ENCODE measurements around the gene ZFPM1.
"Not testable (repeated sequence)": the region's sequence is repeated elsewhere in the genome, so short reads cannot be mapped to it uniquely, and the experiment has no call there.

ZFPM1 gene

GRCh38 chr16:88453217-88453531 is at the start of gene ZFPM1:
TSS of gene ZFPM1 (plus strand) at chr16:88453280. CDS start at chr16:88453639, 359 bp downstream.
- no peak for DNase-seq
- in situ Hi-C loops (cut with MboI; ENCODE audit: low pct_unique_long_range_greater_than_20kb, low sequenced_read_pairs) = no loop called here

DNA sequence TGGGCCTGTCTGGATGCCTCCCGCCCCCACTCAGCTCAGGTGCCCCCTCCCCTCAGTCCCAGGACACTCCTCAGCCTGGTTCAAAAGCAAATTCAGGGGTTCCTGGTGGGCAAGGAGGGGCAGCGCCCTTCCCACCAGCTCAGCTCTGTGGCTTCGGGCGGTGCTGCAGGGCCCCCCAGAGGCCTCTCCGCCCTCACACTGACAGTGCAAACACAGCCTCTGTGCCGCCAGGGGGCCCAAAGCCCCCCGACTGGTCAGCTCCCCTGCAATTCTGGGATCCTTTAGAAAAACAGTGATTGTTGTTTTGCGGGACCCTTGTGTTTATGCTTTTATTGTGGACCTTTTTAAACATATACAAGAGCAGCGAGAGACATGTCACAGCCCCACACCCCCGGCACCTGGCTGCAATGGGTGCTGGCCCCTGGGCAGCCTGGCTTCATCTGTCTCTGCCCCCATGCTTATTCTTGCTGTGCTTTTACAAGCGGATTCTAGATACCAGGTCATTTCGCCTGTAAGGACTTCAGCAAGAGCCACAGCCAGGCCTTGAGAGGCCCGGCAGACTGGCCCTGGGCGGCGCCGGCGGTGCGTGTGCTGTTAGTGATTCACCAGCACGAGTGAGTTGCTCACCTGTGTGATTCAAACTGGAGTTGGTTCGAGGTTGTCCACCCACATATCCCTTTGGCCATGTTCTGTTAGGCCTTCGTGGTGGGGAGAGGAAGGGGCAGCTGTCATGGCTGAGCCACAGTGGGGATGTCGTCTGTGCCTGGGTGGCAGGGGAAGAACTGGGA is 49.1 kb upstream of the ZFPM1 start:
- in situ Hi-C loops (cut with MboI; ENCODE audit: low pct_unique_long_range_greater_than_20kb, low sequenced_read_pairs) = no loop called here
- no peak for DNase-seq

- in situ Hi-C loops (cut with MboI; ENCODE audit: low pct_unique_long_range_greater_than_20kb, low sequenced_read_pairs) = no loop called here
- no peak for DNase-seq
These were observed 48.3 kb upstream of the ZFPM1 start for GRCh38 chr16:88404769-88405168.

- no peak for DNase-seq
- in situ Hi-C loops (cut with MboI; ENCODE audit: low pct_unique_long_range_greater_than_20kb, low sequenced_read_pairs) = no loop called here
These were observed 47.6 kb upstream of the ZFPM1 start for GRCh38 chr16:88405216-88406060.

DNA sequence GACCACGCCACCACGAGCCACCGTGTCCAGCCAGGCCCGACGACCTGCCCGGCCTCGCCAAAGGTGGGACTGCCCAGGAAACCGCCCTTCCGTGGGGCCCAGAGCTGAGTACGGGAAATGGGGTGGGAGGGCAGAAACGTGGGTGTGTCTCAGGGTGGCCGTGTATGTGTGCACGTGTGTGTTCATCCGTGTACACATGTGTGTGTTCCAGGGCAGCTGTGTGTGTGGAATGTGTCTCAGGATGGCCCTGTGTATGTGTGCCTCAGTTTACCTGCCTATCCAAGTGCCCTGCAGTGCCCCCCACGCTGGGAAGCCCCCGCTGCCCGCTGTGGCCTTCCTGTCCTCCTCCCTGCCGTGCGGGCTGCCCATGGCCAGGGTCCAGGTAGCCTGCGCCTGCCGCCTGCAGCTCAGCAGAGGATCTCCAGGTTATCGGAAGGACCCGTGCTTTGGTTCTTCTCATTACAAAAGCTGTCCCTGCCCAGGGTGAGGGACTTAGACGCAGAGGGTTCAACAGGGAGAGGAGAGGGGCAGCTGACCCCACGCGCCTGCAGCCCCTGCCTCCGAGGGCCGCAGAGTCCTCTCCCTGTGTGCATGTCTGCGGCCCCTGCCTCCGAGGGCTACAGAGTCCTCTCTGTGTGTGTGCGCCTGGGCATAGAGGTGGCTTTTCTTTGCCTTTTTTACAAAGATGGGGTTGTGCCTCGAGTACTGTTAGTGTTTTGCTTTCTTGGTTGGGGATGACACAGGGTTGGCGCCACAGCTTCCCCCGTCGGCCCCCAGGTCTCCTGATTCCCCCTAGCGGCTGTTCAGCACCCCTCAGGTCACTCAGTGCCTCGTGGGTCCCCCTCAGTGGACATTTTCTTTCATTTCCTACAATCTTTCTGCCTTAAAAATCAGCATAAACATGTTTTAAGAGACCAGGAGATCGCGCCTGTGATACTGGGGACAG is 46.7 kb upstream of the ZFPM1 start:
- in situ Hi-C loops (cut with MboI; ENCODE audit: low pct_unique_long_range_greater_than_20kb, low sequenced_read_pairs) = no loop called here
- DNase-seq = no peak

DNA sequence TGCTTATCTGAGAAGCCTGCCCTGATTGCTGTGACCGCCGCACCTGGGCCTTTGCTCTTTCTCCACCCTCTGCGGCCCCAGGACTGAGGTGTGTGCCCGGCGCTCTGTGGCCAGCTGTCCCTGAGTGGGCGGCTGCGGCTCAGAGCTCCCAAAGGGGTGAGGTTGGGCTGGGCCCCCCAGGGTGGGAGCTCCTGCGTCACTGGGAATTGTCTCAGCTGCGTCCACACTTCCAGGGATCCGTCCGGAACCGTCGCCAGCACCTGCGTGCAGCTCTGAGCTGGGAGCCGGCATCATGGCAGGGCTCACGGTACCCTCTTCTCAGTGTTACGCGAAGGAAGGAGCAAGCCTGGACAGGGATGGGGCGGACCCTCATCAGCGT is 46.0 kb upstream of the ZFPM1 start:
- in situ Hi-C loops (cut with MboI; ENCODE audit: low pct_unique_long_range_greater_than_20kb, low sequenced_read_pairs) = no loop called here

GRCh38 chr16:88407807-88408206 is 45.3 kb upstream of the ZFPM1 start:
- in situ Hi-C loops (cut with MboI; ENCODE audit: low pct_unique_long_range_greater_than_20kb, low sequenced_read_pairs) = no loop called here
- peak; percentile 58 for DNase-seq

More for the DNA sequence above, 46.0 kb upstream of the ZFPM1 start:
- DNase-seq = no peak

DNA sequence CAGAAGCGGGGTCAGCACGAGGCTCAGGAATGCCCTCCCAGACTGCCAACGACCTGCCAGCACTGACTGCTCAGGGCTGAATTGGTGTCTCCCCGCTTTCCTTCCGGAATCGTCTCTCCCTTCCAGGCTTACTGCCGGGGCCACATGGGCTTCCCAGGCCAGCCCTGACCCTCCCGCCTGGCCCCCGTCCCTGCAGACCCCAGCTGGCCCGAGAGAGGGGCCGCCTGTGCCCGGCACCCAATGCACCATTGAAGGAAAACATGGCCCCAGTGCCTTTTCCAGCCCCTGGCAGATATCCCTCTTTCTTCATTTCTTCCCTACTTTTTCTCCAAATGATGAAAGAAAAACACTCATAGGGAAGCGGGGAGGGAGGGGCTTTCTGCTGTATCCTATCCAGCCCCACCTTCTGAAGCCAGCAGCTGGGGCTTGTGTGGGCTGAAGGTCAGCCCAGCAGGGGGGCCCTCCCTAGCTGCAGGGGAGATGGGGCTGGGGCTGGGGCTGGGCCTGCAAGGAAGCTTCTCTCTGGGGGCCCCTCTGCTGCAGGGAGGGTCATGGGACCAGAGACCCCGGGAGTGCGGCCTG is 44.4 kb upstream of the ZFPM1 start:
- in situ Hi-C loops (cut with MboI; ENCODE audit: low pct_unique_long_range_greater_than_20kb, low sequenced_read_pairs) = no loop called here

GRCh38 chr16:88409296-88410065 is 43.6 kb upstream of the ZFPM1 start:
- in situ Hi-C loops (cut with MboI; ENCODE audit: low pct_unique_long_range_greater_than_20kb, low sequenced_read_pairs) = no loop called here
- no peak for DNase-seq

More for the DNA sequence above, 44.4 kb upstream of the ZFPM1 start:
- no peak for DNase-seq

DNA sequence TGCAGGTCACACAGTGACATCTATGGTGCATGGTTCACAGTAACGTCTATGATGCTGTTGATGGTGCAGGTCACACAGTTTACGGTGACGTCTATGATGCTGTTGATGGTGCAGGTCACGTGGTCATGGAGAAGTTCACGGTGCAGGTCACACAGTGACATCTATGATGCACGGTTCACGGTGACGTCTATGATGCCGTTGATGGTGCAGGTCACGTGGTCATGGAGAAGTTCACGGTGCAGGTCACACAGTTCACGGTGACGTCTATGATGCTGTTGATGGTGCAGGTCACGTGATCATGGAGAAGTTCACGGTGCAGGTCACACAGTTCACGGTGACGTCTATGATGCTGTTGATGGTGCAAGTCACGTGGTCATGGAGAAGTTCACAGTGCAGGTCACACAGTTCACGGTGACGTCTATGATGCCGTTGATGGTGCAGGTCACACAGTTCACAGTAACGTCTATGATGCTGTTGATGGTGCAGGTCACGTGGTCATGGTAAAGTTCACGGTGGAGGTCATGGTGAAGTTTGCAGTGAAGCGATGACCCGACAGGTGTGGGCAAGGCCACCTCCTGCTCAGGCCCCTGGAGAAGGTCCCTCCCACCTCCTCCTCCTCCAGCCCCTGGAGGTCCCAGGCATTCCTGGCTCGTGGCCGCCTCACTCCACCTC is 42.6 kb upstream of the ZFPM1 start:
- DNase-seq; in situ Hi-C loops (cut with MboI; ENCODE audit: low pct_unique_long_range_greater_than_20kb, low sequenced_read_pairs): not testable (repeated sequence)

- in situ Hi-C loops (cut with MboI; ENCODE audit: low pct_unique_long_range_greater_than_20kb, low sequenced_read_pairs) = no loop called here
- DNase-seq = no peak
These were observed 41.0 kb upstream of the ZFPM1 start for GRCh38 chr16:88411951-88412576.

DNA sequence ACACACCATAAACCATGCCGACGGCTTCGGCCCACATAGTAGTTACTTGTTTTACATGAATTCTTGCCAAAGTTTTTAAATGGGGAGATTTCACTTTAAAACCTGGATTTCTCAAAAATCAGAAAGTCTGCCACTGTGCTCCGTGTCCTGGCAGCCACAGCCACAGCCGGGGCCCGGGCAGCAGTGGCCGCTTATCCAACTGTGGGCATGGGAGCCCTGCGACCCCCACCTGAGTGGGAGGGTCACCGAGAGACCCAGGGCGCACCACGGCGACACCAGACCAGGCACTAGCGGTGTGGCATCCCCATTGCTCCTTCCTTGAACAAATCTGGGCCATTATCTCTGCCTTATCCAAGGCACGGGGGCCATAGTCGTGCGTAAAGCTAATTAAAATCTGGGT is 40.3 kb upstream of the ZFPM1 start:
- in situ Hi-C loops (cut with MboI; ENCODE audit: low pct_unique_long_range_greater_than_20kb, low sequenced_read_pairs) = no loop called here

DNA sequence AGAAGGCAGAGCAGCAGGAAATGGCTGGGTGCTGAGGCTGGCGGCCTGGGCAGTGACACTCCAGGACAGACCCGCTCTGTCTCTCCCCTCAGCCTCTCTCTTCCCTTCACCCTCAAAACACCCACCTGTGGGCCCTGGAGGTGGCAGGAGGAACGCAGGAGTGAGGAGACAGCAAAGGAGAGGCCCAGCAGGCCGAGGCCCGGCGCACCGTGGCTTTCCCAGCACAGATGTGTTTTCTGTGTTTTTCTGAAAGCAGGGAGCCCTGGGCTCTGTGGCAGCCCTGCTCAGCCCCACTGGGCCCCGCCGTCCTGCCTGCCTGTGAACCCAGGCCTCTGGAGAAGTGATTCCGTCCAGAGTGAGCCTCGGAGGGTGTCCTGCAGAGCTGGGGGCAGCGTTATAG is 39.8 kb upstream of the ZFPM1 start:
- in situ Hi-C loops (cut with MboI; ENCODE audit: low pct_unique_long_range_greater_than_20kb, low sequenced_read_pairs) = no loop called here
- DNase-seq = no peak

More for the DNA sequence above, 40.3 kb upstream of the ZFPM1 start:
- no peak for DNase-seq

GRCh38 chr16:88413631-88414030 is 39.4 kb upstream of the ZFPM1 start:
- in situ Hi-C loops (cut with MboI; ENCODE audit: low pct_unique_long_range_greater_than_20kb, low sequenced_read_pairs) = no loop called here
- DNase-seq = no peak

GRCh38 chr16:88414521-88415380 is 38.3 kb upstream of the ZFPM1 start:
- in situ Hi-C loops (cut with MboI; ENCODE audit: low pct_unique_long_range_greater_than_20kb, low sequenced_read_pairs) = no loop called here
- DNase-seq = no peak

- in situ Hi-C loops (cut with MboI; ENCODE audit: low pct_unique_long_range_greater_than_20kb, low sequenced_read_pairs) = no loop called here
These were observed 37.7 kb upstream of the ZFPM1 start for GRCh38 chr16:88415381-88415705.

More at GRCh38 chr16:88415381-88415705, 37.7 kb upstream of the ZFPM1 start:
- DNase-seq = no peak
